Body of pancreas (tissue), 4 donors: Measurements from ENCODE around the gene ALCAM. TPM values are rescaled to one million over a fixed set of nuclear protein-coding genes. Genes with fewer than 3 reads are reported as not detected.

Experiments used
- ATAC-seq: fragments of 150-250 bp; one replicate; pipeline ENCODE4 v1.9.1; 2016
- DNase-seq, 4 donors: peaks; one replicate each; pipeline ENCODE4 v3.0.0-alpha.2; 2019
- H3K27ac ChIP-seq, 4 donors: fragments of 200-600 bp; sonication (generic); 1 replicate in 3 of 4; 2 replicates in 1 of 4; pipeline versions ENCODE4 v1.5.1 to v1.6.1; 2016 to 2019; ENCODE audit warnings: mild to moderate bottlenecking in 1 of 4, mixed read lengths in 1 of 4, moderate library complexity in 1 of 4
- H3K27me3 ChIP-seq, 2 donors: fragments of 200-600 bp; sonication (generic); one replicate each; pipeline ENCODE4 v1.6.0; 2016; ENCODE audit warnings: mild to moderate bottlenecking in 1 of 2
- H3K36me3 ChIP-seq, 2 donors: fragments of 200-600 bp; sonication (generic); replicated peaks in 1 of 2; 2 replicates each; pipeline ENCODE4 v1.5.1; 2016; ENCODE audit warnings: low read depth in 2 of 2; ENCODE audit not compliant: insufficient read depth in 1 of 2
- H3K4me1 ChIP-seq: fragments of 200-600 bp; sonication (generic); one replicate; pipeline ENCODE4 v1.6.0; 2016
- H3K4me3 ChIP-seq, 2 donors: fragments of 200-600 bp; sonication (generic); 1 replicate in 1 of 2; 2 replicates in 1 of 2; pipeline ENCODE4 v1.5.1; 2016 to 2019
- H3K9me3 ChIP-seq, 3 donors: fragments of 200-600 bp; sonication (generic); 1 replicate in 2 of 3; 2 replicates in 1 of 3; pipeline ENCODE4 v1.5.1; 2016
- POLR2A ChIP-seq, 3 donors: fragments of 450-650 bp; IDR thresholded peaks; one replicate each; pipeline ENCODE4 v1.6.1; 2016; ENCODE audit warnings: antibody characterized with exemption in 3 of 3, mild to moderate bottlenecking in 2 of 3
- WGBS, 2 donors: methylation state at CpG; one replicate each; pipeline ENCODE4 v1.1.5; 2017; 5-methylcytosine and 5-hydroxymethylcytosine counted together
- intact Hi-C: fragments of 100-400 bp; cut with DNase I; formaldehyde crosslinking; loops from one replicate; pipeline ENCODE4 v1.15.1; 2023
- total RNA-seq, 2 donors: library from RNA; depleted of rRNA; stranded (reverse); fragments of >200 nt; gene quantifications; one replicate each; pipeline ENCODE4 v1.1.0, GENCODE V29; 2016
- TF ChIP-seq, protein P1 (sequence below), 7 experiments: fragments of 450-650 bp in 4 of 7; fragments of 200-600 bp in 3 of 7; sonication (generic) in 3 of 7; IDR thresholded peaks; one replicate each; pipeline ENCODE4 v1.5.1; 2016 to 2019; ENCODE audit warnings: antibody characterized with exemption in 7 of 7

Gene ALCAM
- total RNA-seq, 2 donors from 2014 or later: 34.8 to 35.3 TPM

DNA sequence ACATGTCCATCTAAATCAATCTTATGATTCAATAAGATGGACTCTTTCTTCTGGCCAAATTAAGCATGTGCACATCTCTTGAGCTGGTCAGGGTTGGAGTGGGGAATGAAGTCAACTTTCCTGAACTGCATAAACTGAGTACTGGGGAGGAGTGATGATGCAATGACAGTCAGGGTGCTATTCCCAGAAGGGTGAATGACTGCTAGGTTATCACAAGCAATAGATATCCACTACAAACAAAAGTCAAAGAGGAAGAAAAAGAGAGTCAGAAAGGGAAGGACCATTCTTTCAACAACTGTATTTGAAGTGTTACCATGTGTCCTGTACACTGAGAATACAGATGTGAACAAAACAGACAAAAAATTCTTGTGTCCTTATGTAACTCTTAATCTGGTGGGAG, 70.0 kb downstream of the ALCAM start:
- DNase-seq: no peak
- H3K36me3 ChIP-seq: no peaks in the 10 kb centered on the region
- intact Hi-C loops: no loop called here
- peaks cover 10% of the 10 kb centered on the region for H3K4me1 ChIP-seq
- H3K27me3 ChIP-seq: no peaks in the 10 kb centered on the region
- no peak overlapping the region for H3K4me3 ChIP-seq
- no peak for ATAC-seq
- H3K9me3 ChIP-seq: no peaks in the 10 kb centered on the region
- H3K27ac ChIP-seq: no peak overlapping the region
- no peak for TF ChIP-seq POLR2A (IDR thresholded peaks at IDR 0.05)
- TF ChIP-seq, protein P1, sequence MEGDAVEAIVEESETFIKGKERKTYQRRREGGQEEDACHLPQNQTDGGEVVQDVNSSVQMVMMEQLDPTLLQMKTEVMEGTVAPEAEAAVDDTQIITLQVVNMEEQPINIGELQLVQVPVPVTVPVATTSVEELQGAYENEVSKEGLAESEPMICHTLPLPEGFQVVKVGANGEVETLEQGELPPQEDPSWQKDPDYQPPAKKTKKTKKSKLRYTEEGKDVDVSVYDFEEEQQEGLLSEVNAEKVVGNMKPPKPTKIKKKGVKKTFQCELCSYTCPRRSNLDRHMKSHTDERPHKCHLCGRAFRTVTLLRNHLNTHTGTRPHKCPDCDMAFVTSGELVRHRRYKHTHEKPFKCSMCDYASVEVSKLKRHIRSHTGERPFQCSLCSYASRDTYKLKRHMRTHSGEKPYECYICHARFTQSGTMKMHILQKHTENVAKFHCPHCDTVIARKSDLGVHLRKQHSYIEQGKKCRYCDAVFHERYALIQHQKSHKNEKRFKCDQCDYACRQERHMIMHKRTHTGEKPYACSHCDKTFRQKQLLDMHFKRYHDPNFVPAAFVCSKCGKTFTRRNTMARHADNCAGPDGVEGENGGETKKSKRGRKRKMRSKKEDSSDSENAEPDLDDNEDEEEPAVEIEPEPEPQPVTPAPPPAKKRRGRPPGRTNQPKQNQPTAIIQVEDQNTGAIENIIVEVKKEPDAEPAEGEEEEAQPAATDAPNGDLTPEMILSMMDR (IDR thresholded peaks at IDR 0.05): no peak

DNA sequence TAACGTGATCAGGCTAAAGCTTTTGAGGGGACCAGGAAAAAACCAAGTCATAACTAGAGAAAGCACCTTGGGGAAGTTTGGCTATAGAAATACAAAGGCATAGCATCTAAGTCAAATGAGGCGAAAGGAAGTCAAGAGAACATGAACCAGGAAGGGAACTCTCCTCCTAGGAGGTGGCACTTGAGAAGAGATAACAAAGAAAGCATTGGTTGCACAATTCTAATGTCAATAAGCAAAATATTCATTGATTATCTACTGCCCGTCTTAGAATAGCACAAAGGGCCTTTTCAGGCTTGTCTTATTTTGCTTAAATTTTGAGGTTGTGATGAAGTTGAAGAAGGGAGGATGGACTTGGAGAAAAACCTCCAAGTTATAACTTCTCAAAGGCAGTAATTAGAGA, 73.4 kb downstream of the ALCAM start:
- 58 to 61% methylated on average over 3 of the region's 3 CpGs for WGBS, 2 donors
- no peaks in the 10 kb centered on the region for H3K36me3 ChIP-seq

DNA sequence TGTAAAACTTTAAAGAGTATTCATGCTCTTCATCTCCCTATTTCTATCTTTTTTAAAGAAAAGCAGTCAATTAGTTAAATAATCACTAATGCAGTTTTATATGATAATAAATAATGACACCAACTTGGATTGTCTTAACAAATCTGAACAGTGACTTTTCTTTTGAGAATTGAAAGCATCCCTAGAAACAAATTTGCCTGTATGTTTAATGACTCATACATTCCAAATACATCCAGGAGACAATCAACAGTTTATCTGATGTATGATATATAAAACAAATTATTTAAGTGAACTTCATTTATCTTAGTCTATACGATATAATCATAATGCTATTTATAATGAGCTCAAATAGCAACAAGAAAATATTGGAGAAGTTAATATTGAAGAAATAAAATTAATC, 78.0 kb downstream of the ALCAM start:
- Histone ChIP-seq H3K27ac (no peak overlapping the region), H3K36me3 (no peaks in the 10 kb centered on the region), H3K4me1 (peaks cover 21% of the 10 kb centered on the region), H3K4me3 (no peak overlapping the region), H3K9me3 (no peaks in the 10 kb centered on the region), H3K27me3 (no peaks in the 10 kb centered on the region)
- intact Hi-C loops: no loop called here
- no peak for TF ChIP-seq POLR2A (IDR thresholded peaks at IDR 0.05)
- TF ChIP-seq, protein P1 (IDR thresholded peaks at IDR 0.05): no peak
- no peak for ATAC-seq
- no peak for DNase-seq
- WGBS, 2 donors: 79 to 86% methylated on average over 1 of the region's 1 CpG

More for the DNA sequence above, 73.4 kb downstream of the ALCAM start:
- ATAC-seq: no peak
- TF ChIP-seq POLR2A (IDR thresholded peaks at IDR 0.05): no peak
- TF ChIP-seq, protein P1 (IDR thresholded peaks at IDR 0.05): no peak
- Histone ChIP-seq H3K4me3 (no peak overlapping the region), H3K4me1 (peaks cover 10% of the 10 kb centered on the region), H3K27ac (no peak overlapping the region), H3K9me3 (no peaks in the 10 kb centered on the region), H3K27me3 (no peaks in the 10 kb centered on the region)
- DNase-seq: no peak
- intact Hi-C loops: no loop called here

DNA sequence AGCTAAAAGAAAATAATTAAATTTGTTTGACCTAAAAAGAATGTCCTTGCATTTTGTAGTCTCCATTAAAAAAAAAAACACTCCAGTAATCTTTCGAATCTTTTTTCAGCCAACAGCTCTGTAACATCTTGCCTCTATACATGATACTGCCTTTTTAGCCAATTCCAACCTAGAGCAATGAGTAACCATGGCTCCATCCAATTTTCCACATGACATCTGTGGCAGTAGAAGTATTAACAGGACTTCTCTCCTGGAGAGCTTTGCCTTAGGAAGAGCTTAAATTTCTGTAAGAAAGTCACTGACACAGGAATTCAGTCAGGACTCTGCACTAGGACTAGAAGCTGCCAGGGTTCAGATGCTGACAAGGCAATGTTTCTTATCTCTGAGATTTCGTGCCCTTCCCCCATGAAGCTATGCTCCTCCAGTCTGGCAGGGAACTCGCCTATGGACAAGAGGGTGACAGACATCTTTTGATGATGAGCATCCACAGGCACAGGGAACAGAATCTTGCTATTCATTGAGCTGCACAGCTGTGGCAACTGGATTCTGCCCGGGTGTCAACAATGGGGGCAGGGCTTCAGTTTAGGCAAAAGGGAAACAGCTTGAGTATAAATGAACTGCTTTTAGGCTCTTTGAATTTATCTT, 81.8 kb downstream of the ALCAM start:
- Histone ChIP-seq H3K27ac (no peak overlapping the region), H3K4me1 (peaks cover 11% of the 10 kb centered on the region), H3K9me3 (no peaks in the 10 kb centered on the region), H3K36me3 (no peaks in the 10 kb centered on the region), H3K4me3 (no peak overlapping the region), H3K27me3 (no peaks in the 10 kb centered on the region)
- ATAC-seq (no peak), DNase-seq (peak in 1 of 4 donors; percentile 11)
- 34 to 47% methylated on average over 4 of the region's 4 CpGs for WGBS, 2 donors
- intact Hi-C loops: no loop called here
- TF ChIP-seq POLR2A (IDR thresholded peaks at IDR 0.05): no peak
- TF ChIP-seq, protein P1 (IDR thresholded peaks at IDR 0.05): no peak

DNA sequence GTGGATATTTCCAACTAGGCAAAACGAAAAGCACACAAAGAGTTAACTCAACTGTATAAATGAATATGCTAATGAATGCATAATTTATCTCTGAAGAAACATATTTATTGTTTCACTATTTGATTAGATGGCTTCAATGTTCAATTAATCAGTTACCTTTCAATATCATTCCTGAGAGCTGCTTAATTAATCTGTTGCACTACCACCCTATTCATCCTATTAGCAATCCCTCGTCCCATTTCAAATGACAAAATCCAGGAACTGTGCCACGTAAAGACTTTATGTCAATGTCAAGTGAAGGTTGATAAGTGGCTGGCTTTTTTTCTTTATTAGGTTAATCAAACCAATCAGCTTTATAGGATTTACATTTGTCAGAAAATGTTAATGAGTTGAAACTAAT, 82.7 kb downstream of the ALCAM start:
- TF ChIP-seq, protein P1 (IDR thresholded peaks at IDR 0.05): no peak
- TF ChIP-seq POLR2A (IDR thresholded peaks at IDR 0.05): no peak
- H3K27ac ChIP-seq: no peak overlapping the region
- H3K4me1 ChIP-seq: peaks cover 11% of the 10 kb centered on the region
- no peaks in the 10 kb centered on the region for H3K36me3 ChIP-seq
- DNase-seq (no peak), ATAC-seq (no peak)
- no peaks in the 10 kb centered on the region for H3K27me3 ChIP-seq
- H3K4me3 ChIP-seq: no peak overlapping the region
- 39 to 51% methylated on average over 3 of the region's 3 CpGs for WGBS, 2 donors
- intact Hi-C loops: no loop called here
- H3K9me3 ChIP-seq: no peaks in the 10 kb centered on the region
